GM12878 (cell line): ENCODE data around the gene SCN8A. TPM values are rescaled to one million over a fixed set of nuclear protein-coding genes. Genes with fewer than 3 reads are reported as not detected.

Experiments
- ATAC-seq: fragments of 200-7000 bp; cut with Tn5 transposase; 3 replicates; pipeline ENCODE4 v1.9.1; 2020; ENCODE audit warnings: mild to moderate bottlenecking, moderate library complexity
- BruUV-seq: library from RNA; stranded (reverse); fragments of 400-500 nt; replicated peaks from 2 replicates; lab custom pipeline; 2021; lab: Mats Ljungman, UMichigan
- CTCF ChIA-PET: fragments of 300-600 bp; sonication (Branson Sonifier 250); formaldehyde crosslinking; extraction: SDS; loops from one replicate; lab custom pipeline; 2021; ENCODE audit warnings: inconsistent platforms; lab: Yijun Ruan, JAX
- POLR2A ChIA-PET: fragments of 350-600 bp; formaldehyde crosslinking; extraction: SDS; loops from one replicate; lab custom pipeline; 2021; ENCODE audit warnings: inconsistent platforms; lab: Charles Lee
- RAD21 ChIA-PET: fragments of 300-600 bp; sonication (Branson Sonifier 250); formaldehyde crosslinking; loops from one replicate; lab custom pipeline; 2023; ENCODE audit warnings: antibody characterized with exemption; ENCODE audit not compliant: unreplicated experiment; lab: Charles Lee
- SMC1A ChIA-PET: fragments of 300-600 bp; sonication (Branson Sonifier 250); formaldehyde crosslinking; loops from one replicate; lab custom pipeline; 2023; ENCODE audit not compliant: unreplicated experiment, uncharacterized antibody; lab: Charles Lee
- DNase-seq: peaks from one replicate; pipeline ENCODE4 v3.0.0-alpha.2; 2011; ENCODE audit warnings: low read depth, low spot score
- FAIRE-seq: peaks from 3 replicates; lab custom pipeline; 2011; peaks lifted over from hg19 to GRCh38; lab: Jason Lieb, UNC
- H2AFZ ChIP-seq: 2 replicates; pipeline ENCODE4 v1.6.0; 2011; ENCODE audit warnings: low read depth, low read length, control low read depth; ENCODE audit not compliant: control insufficient read depth
- H3K27ac ChIP-seq: 2 replicates; pipeline ENCODE4 v1.5.1; 2011; ENCODE audit warnings: control low read depth; ENCODE audit not compliant: control insufficient read depth, insufficient read depth
- H3K27me3 ChIP-seq, 2 experiments: replicated peaks in 1 of 2; 2 replicates each; pipeline versions ENCODE4 v1.6.0 to v1.6.1; 2011; ENCODE audit warnings: low read length in 1 of 2; ENCODE audit not compliant: control insufficient read depth in 2 of 2, insufficient read depth in 2 of 2
- H3K36me3 ChIP-seq, 2 experiments: 2 replicates each; pipeline ENCODE4 v1.5.1; 2011; ENCODE audit warnings: low read length in 1 of 2; ENCODE audit not compliant: control insufficient read depth in 2 of 2, insufficient read depth in 2 of 2
- H3K4me1 ChIP-seq: 2 replicates; pipeline ENCODE4 v1.6.1; 2011; ENCODE audit warnings: mild to moderate bottlenecking, low read length, moderate library complexity, mixed read lengths; ENCODE audit not compliant: control insufficient read depth, insufficient read depth
- H3K4me2 ChIP-seq: 2 replicates; pipeline ENCODE4 v1.6.0; 2011; ENCODE audit warnings: control low read depth; ENCODE audit not compliant: control insufficient read depth, insufficient read depth
- H3K4me3 ChIP-seq: fragments of 200-600 bp; sonication (generic); 2 replicates; pipeline ENCODE4 v1.5.1; 2016
- H3K79me2 ChIP-seq: 2 replicates; pipeline ENCODE4 v1.6.0; 2011; ENCODE audit warnings: low read length; ENCODE audit not compliant: control insufficient read depth, insufficient read depth
- H3K9ac ChIP-seq: 2 replicates; pipeline ENCODE4 v1.8.0; 2011; ENCODE audit warnings: low read length, control low read depth, mixed read lengths; ENCODE audit not compliant: control insufficient read depth, insufficient read depth
- H3K9me3 ChIP-seq: replicated peaks from 3 replicates; pipeline ENCODE4 v1.5.1; 2011; ENCODE audit warnings: mild to moderate bottlenecking, low read length; ENCODE audit not compliant: control insufficient read depth, insufficient read depth
- H4K20me1 ChIP-seq: 2 replicates; pipeline ENCODE4 v1.6.0; 2011; ENCODE audit not compliant: control insufficient read depth, insufficient read depth
- ATF2 ChIP-seq: IDR thresholded peaks from 2 replicates; pipeline ENCODE4 v1.6.1; 2012; ENCODE audit warnings: low read length, inconsistent platforms
- BMI1 ChIP-seq: fragments of 450-650 bp; IDR thresholded peaks from 2 replicates; pipeline ENCODE4 v1.6.1; 2016; ENCODE audit warnings: mild to moderate bottlenecking, moderate library complexity, borderline replicate concordance
- CBX3 ChIP-seq: fragments of 200-600 bp; sonication (generic); IDR thresholded peaks from 2 replicates; pipeline ENCODE4 v1.6.1; 2016; ENCODE audit warnings: low read depth, borderline replicate concordance
- CEBPZ ChIP-seq: fragments of 150-350 bp; IDR thresholded peaks from 2 replicates; pipeline ENCODE4 v1.6.1; 2016; ENCODE audit warnings: low read depth, low read length
- EGR1 ChIP-seq, 2 experiments: IDR thresholded peaks; 1 replicate in 1 of 2; 2 replicates in 1 of 2; pipeline ENCODE4 v1.6.1; 2011 to 2012; ENCODE audit warnings: low read depth in 2 of 2, low read length in 2 of 2, borderline replicate concordance in 1 of 2, mild to moderate bottlenecking in 1 of 2, moderate library complexity in 1 of 2
- FOXK2 ChIP-seq: fragments of 450-650 bp; IDR thresholded peaks from 2 replicates; pipeline ENCODE4 v1.6.1; 2017; ENCODE audit warnings: mild to moderate bottlenecking, moderate library complexity
- MEF2A ChIP-seq: IDR thresholded peaks from 2 replicates; pipeline ENCODE4 v1.6.1; 2011; ENCODE audit warnings: low read depth, mild to moderate bottlenecking, low read length, moderate library complexity; ENCODE audit not compliant: insufficient read depth
- RAD21 ChIP-seq: IDR thresholded peaks from 2 replicates; pipeline ENCODE4 v1.6.1; 2011; ENCODE audit warnings: mild to moderate bottlenecking, low read depth, low read length, moderate library complexity; ENCODE audit not compliant: insufficient read depth
- RAD51 ChIP-seq: fragments of 450-650 bp; IDR thresholded peaks from 2 replicates; pipeline ENCODE4 v1.6.1; 2016; ENCODE audit warnings: moderate library complexity, mild to moderate bottlenecking, inconsistent platforms
- RBBP5 ChIP-seq: fragments of 200-600 bp; sonication (generic); conservative IDR thresholded peaks from 2 replicates; pipeline ENCODE4 v1.6.1; 2016
- SMC3 ChIP-seq: IDR thresholded peaks from 2 replicates; pipeline ENCODE4 v1.6.1; 2011; ENCODE audit warnings: low read length, improper control_type of control experiment, borderline replicate concordance
- SUPT20H ChIP-seq: IDR thresholded peaks from 2 replicates; pipeline ENCODE4 v1.6.1; 2011; ENCODE audit warnings: low read depth, mild to moderate bottlenecking, low read length, moderate library complexity, borderline replicate concordance; ENCODE audit not compliant: control insufficient read depth
- TCF7 ChIP-seq: IDR thresholded peaks from 2 replicates; pipeline ENCODE4 v1.6.1; 2014; ENCODE audit warnings: antibody characterized with exemption, borderline replicate concordance
- ZZZ3 ChIP-seq: IDR thresholded peaks from 2 replicates; pipeline ENCODE4 v1.6.1; 2011; ENCODE audit warnings: low read depth; ENCODE audit not compliant: control insufficient read depth, insufficient read length
- in situ Hi-C: fragments of 300-500 bp; cut with MboI; formaldehyde crosslinking; loops from 9 replicates; pipeline ENCODE4 v1.14.3; 2018; ENCODE audit warnings: mixed read lengths
- intact Hi-C: fragments of 100-400 bp; cut with micrococcal nuclease; formaldehyde crosslinking; loops from one replicate; pipeline ENCODE4 v1.14.2; 2022; ENCODE audit not compliant: unreplicated experiment
- polyA plus RNA-seq, 11 experiments: library from polyadenylated mRNA; depleted of rRNA in 4 of 11; unstranded in 6 of 11; stranded (reverse) in 5 of 11; fragments of >200 nt; fragmentation: Nextera tagmentation in 4 of 11; fragmentation: Illumina TruSeq in 1 of 11; extraction: Ambion mirVana in 4 of 11; extraction: Trizol in 1 of 11; gene quantifications; 1 replicate in 1 of 11; 2 replicates in 10 of 11; pipeline versions ENCODE4 v1.2.1 to v1.2.3, GENCODE V29; 2011 to 2016; ENCODE audit warnings: inconsistent platforms in 2 of 11, missing spikeins in 2 of 11, low read depth in 1 of 11
- total RNA-seq, 4 experiments: library from RNA; depleted of rRNA in 3 of 4; stranded (reverse); fragments of >200 nt in 3 of 4; fragmentation: Illumina TruSeq in 1 of 4; extraction: Trizol in 1 of 4; gene quantifications; 2 replicates each; pipeline versions ENCODE4 v1.2.1 to v1.2.3, GENCODE V29; 2013 to 2021

The SCN8A gene
- total and polyA plus RNA-seq, 10 of the 15 experiments (the other 5 are each of a cell fraction or from before 2014, with no cell fraction given) = 0.02 to 0.23 (median 0.06) TPM; not detected in 2

GRCh38 chr12:51626629-51627028, 35.6 kb downstream of the SCN8A start:
- BruUV-seq = no TSS peak
- RAD21 ChIA-PET = no interaction called here
- H3K79me2 ChIP-seq = no peaks in the 10 kb centered on the region

More at GRCh38 chr12:51626629-51627028, 35.6 kb downstream of the SCN8A start:
- Histone ChIP-seq H3K27me3 (no peaks in the 10 kb centered on the region), H3K27ac (no peak overlapping the region), H3K4me2 (no peak overlapping the region), H3K4me3 (no peak overlapping the region), H3K4me1 (no peaks in the 10 kb centered on the region), H3K9ac (no peak overlapping the region), H4K20me1 (no peaks in the 10 kb centered on the region), H3K9me3 (no peaks in the 10 kb centered on the region), H3K36me3 (no peaks in the 10 kb centered on the region), H2AFZ (no peak overlapping the region)
- no peak for FAIRE-seq
- SMC1A ChIA-PET = no interaction called here
- in situ Hi-C loops (no loop called here), intact Hi-C loops (no loop called here)
- POLR2A ChIA-PET = no interaction called here
- no peak for ATAC-seq
- CTCF ChIA-PET = no interaction called here
- no peak for TF ChIP-seq EGR1 (IDR thresholded peaks at IDR 0.05; ENCODE audit: borderline replicate concordance in 1 of 2, low read depth in 2 of 2, low read length in 2 of 2)
- TF ChIP-seq BMI1 = no peak
- TF ChIP-seq ATF2 = no peak
- no peak for TF ChIP-seq RAD51
- TF ChIP-seq CBX3 = no peak
- no peak for TF ChIP-seq SMC3
- TF ChIP-seq CEBPZ = no peak
- TF ChIP-seq FOXK2 = no peak
- no peak for TF ChIP-seq SUPT20H
- TF ChIP-seq RAD21 = no peak
- TF ChIP-seq TCF7 = no peak
- no peak for TF ChIP-seq MEF2A
- TF ChIP-seq ZZZ3 = no peak
- no peak for TF ChIP-seq RBBP5
- DNase-seq = no peak
